Sigmoid colon (tissue), 4 donors: Measurements from ENCODE around the gene DTD1.

Experiments used
- EP300 ChIP-seq, 4 donors: sonication (generic); formaldehyde crosslinking; IDR thresholded peaks; one replicate each; pipeline ENCODE4 v1.6.1; 2017; ENCODE audit warnings: antibody characterized with exemption in 4 of 4
- POLR2A ChIP-seq, 2 donors: fragments of 450-650 bp; IDR thresholded peaks; one replicate each; pipeline ENCODE4 v1.6.1; 2016; ENCODE audit warnings: antibody characterized with exemption in 2 of 2, mild to moderate bottlenecking in 2 of 2, moderate library complexity in 2 of 2
- TF ChIP-seq, protein P1 (sequence below), 4 experiments: fragments of 450-650 bp in 3 of 4; fragments of 200-600 bp in 1 of 4; IDR thresholded peaks; one replicate each; pipeline ENCODE4 v1.5.1; 2016 to 2019; ENCODE audit warnings: antibody characterized with exemption in 4 of 4, mild to moderate bottlenecking in 3 of 4, moderate library complexity in 2 of 4

DNA sequence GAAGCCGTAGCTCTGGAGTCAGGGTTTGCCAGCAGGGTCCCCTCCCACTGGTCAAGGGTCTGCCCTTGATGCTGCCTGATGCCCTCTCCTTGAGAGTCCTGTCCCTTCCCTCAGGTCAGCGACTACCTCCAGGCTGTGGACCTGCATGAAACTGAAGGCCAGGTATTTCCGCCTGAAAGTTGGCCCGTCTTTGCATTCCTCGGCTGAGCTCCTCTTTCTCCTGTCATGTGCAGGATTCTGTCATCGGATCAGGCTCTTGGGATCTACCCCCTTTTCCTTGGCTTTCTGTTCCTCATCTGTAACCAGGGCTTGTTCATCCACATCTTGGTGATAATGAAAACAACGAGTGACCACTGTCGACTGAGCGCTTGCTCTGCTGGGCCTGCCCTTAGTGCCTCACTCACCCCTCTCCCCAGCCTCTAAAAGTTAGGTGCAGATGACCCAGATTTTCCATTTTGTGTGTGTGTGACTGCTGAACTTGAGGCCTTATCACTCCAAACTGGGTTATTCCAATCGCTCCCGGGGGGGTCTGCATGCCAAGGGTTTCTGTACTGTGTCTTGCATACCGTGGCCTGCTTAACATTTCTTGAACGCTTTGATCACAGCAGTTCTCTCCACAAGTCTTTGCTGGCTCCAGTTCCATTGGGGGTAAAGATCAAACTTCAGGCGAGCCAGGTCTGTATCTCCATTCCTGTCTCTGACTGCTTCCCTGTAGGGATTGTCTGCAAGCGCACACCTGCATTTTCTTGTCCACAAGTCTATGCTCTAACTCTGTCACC, 81.6 kb downstream of the DTD1 start:
- TF ChIP-seq EP300 (IDR thresholded peaks at IDR 0.05) (no peak), POLR2A (IDR thresholded peaks at IDR 0.05) (no peak)
- TF ChIP-seq, protein P1, sequence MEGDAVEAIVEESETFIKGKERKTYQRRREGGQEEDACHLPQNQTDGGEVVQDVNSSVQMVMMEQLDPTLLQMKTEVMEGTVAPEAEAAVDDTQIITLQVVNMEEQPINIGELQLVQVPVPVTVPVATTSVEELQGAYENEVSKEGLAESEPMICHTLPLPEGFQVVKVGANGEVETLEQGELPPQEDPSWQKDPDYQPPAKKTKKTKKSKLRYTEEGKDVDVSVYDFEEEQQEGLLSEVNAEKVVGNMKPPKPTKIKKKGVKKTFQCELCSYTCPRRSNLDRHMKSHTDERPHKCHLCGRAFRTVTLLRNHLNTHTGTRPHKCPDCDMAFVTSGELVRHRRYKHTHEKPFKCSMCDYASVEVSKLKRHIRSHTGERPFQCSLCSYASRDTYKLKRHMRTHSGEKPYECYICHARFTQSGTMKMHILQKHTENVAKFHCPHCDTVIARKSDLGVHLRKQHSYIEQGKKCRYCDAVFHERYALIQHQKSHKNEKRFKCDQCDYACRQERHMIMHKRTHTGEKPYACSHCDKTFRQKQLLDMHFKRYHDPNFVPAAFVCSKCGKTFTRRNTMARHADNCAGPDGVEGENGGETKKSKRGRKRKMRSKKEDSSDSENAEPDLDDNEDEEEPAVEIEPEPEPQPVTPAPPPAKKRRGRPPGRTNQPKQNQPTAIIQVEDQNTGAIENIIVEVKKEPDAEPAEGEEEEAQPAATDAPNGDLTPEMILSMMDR (IDR thresholded peaks at IDR 0.05), result no peak
